Right lobe of liver (tissue), 4 donors: ENCODE results near the gene SLC2A4RG.

Experiments used
- POLR2A ChIP-seq: fragments of 450-650 bp; IDR thresholded peaks from one replicate; pipeline ENCODE4 v1.6.1; 2017; ENCODE audit warnings: antibody characterized with exemption, mild to moderate bottlenecking
- TF ChIP-seq, protein P1 (sequence below), 4 donors: fragments of 200-600 bp in 3 of 4; fragments of 450-650 bp in 1 of 4; IDR thresholded peaks; one replicate each; pipeline versions ENCODE4 v1.5.1 to v1.8.0; 2016 to 2022; ENCODE audit warnings: antibody characterized with exemption in 4 of 4, mild to moderate bottlenecking in 2 of 4
- donor health status: DM: no; HTN: no; CAD: no.
- donor health status: DM: no; HTN: no; CAD: no.
- donor health status: DM: no; HTN: yes; CAD: no.

DNA sequence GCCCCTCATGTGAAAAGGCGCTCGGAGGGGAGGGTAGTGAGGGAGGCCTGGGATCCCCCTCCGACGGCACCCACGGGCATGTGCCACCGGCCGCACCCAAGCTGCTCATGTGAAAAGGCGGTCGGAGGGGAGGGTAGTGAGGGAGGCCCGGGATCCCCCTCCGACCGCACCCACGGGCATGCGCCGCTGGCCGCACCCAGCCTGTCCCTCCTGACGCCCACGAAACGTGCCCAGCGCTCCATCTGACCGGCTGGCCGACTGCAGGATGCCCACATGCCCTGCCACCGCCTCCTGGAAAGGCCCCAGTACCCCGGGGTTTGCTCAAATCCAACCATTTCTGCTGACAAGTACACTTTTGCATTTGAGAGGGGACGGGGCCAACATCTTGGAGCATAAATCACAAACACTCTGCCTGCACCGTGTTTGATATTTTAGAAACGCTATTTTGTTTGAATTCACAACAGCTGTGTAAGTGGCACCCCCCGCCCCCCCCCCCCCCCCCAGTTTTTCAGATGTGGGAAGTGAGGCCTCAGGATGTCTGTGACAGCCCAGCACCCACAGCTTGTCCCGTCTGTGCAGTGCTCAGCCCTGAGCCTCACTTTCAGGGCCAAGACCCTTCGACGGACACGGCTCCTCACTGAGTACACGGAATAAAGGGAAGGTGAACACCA is 34.1 kb downstream of the SLC2A4RG start:
- TF ChIP-seq, protein P1, sequence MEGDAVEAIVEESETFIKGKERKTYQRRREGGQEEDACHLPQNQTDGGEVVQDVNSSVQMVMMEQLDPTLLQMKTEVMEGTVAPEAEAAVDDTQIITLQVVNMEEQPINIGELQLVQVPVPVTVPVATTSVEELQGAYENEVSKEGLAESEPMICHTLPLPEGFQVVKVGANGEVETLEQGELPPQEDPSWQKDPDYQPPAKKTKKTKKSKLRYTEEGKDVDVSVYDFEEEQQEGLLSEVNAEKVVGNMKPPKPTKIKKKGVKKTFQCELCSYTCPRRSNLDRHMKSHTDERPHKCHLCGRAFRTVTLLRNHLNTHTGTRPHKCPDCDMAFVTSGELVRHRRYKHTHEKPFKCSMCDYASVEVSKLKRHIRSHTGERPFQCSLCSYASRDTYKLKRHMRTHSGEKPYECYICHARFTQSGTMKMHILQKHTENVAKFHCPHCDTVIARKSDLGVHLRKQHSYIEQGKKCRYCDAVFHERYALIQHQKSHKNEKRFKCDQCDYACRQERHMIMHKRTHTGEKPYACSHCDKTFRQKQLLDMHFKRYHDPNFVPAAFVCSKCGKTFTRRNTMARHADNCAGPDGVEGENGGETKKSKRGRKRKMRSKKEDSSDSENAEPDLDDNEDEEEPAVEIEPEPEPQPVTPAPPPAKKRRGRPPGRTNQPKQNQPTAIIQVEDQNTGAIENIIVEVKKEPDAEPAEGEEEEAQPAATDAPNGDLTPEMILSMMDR (IDR thresholded peaks at IDR 0.05) = no peak
- TF ChIP-seq POLR2A = no peak
